Right lobe of liver (tissue), 6 donors: Measurements from ENCODE around the gene SIGLEC1. TPM values are rescaled to one million over a fixed set of nuclear protein-coding genes. Genes with fewer than 3 reads are reported as not detected.

Experiments
- ATAC-seq, 4 donors: fragments of 200-7000 bp; cut with Tn5 transposase; one replicate each; pipeline ENCODE4 v1.9.1; 2020; ENCODE audit warnings: mild to moderate bottlenecking in 4 of 4, moderate library complexity in 4 of 4
- DNase-seq, 3 donors: peaks; one replicate each; pipeline ENCODE4 v3.0.0-alpha.2; 2020
- H3K27ac ChIP-seq, 3 donors: fragments of 200-600 bp; one replicate each; pipeline ENCODE4 v1.8.0; 2022
- H3K27me3 ChIP-seq, 2 donors: fragments of 200-600 bp; one replicate each; pipeline ENCODE4 v1.8.0; 2022
- H3K36me3 ChIP-seq, 4 donors: fragments of 200-600 bp; sonication (generic) in 1 of 4; one replicate each; pipeline versions ENCODE4 v1.5.1 to v1.8.0; 2017 to 2022; ENCODE audit warnings: control low read depth in 1 of 4
- H3K4me1 ChIP-seq, 4 donors: fragments of 200-600 bp; sonication (generic) in 1 of 4; one replicate each; pipeline versions ENCODE4 v1.5.1 to v1.8.0; 2017 to 2022; ENCODE audit warnings: control low read depth in 1 of 4
- H3K4me3 ChIP-seq, 3 donors: fragments of 200-600 bp; one replicate each; pipeline ENCODE4 v1.8.0; 2022
- H3K9me3 ChIP-seq, 4 donors: fragments of 200-600 bp; sonication (generic) in 1 of 4; one replicate each; pipeline versions ENCODE4 v1.5.1 to v1.8.0; 2017 to 2022; ENCODE audit warnings: control low read depth in 1 of 4
- POLR2A ChIP-seq: fragments of 450-650 bp; IDR thresholded peaks from one replicate; pipeline ENCODE4 v1.6.1; 2017; ENCODE audit warnings: antibody characterized with exemption, mild to moderate bottlenecking
- WGBS: methylation state at CpG from one replicate; pipeline ENCODE4 v1.1.6; 2018; ENCODE audit warnings: low coverage, low lambda C conversion rate; ENCODE audit not compliant: insufficient coverage; ENCODE audit errors: missing lambda C conversion rate; 5-methylcytosine and 5-hydroxymethylcytosine counted together
- intact Hi-C, 2 donors: fragments of 100-400 bp; cut with DNase I; formaldehyde crosslinking; loops; one replicate each; pipeline versions ENCODE4 v1.11.2 to v1.14.1; 2022
- total RNA-seq, 6 experiments: library from RNA; depleted of rRNA in 2 of 6; stranded (reverse); fragments of >200 nt in 2 of 6; fragmentation: NEBNext Ultra II Directional in 3 of 6; extraction: Animal tissue kit (Norgen Biotek cat#: 25700) in 3 of 6; gene quantifications; one replicate each; pipeline versions ENCODE4 v1.1.0 to v1.2.4, GENCODE V29; 2016 to 2023
- TF ChIP-seq, protein P1 (sequence below), 4 donors: fragments of 200-600 bp in 3 of 4; fragments of 450-650 bp in 1 of 4; IDR thresholded peaks; one replicate each; pipeline versions ENCODE4 v1.5.1 to v1.8.0; 2016 to 2022; ENCODE audit warnings: antibody characterized with exemption in 4 of 4, mild to moderate bottlenecking in 2 of 4
- donor health status: DM: no; HTN: yes; CAD: no.
- donor health status: DM: no; HTN: no; CAD: no.
- donor health status: DM: no; HTN: no; CAD: no.
- donor health status: DM: no; HTN: yes; CAD: no.
- donor health status: DM: no; HTN: yes; CAD: no.

Gene SIGLEC1
- total RNA-seq, 6 experiments from 2014 or later = 2.6 to 13.9 (median 5.7) TPM

DNA sequence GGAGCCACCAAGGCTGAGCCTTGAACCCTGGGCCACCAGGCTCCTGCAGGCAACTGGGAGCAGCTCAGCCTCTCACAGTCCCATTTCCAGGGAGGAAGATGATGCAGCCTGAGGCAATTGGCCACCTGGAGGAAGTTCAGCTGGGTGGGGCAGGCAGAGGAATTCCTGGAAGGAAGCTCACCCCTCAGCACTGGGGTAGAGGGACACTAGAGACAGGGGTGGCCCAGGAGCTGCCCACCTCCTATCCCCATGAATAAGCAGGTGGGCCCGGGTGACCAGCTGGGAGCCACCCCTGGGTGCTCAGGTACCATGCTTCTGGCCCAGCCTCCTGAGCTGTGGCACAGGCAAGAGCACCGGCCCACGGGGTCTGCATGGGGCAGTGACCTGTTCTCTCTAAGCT is 16.5 kb upstream of the SIGLEC1 start:
- peak in 1 of 4 donors; percentile 13 for ATAC-seq
- intact Hi-C loops = no loop called here

GRCh38 chr20:3728354-3728753 is 16.0 kb upstream of the SIGLEC1 start:
- H3K4me1 ChIP-seq = no peaks in the 10 kb centered on the region
- no peak for ATAC-seq
- H3K27ac ChIP-seq = no peak overlapping the region
- no peaks in the 10 kb centered on the region for H3K9me3 ChIP-seq
- no peaks in the 10 kb centered on the region for H3K27me3 ChIP-seq
- 83% methylated on average over 2 of the region's 5 CpGs for WGBS
- intact Hi-C loops = no loop called here
- no peak for DNase-seq
- H3K4me3 ChIP-seq = no peak overlapping the region
- no peaks in the 10 kb centered on the region for H3K36me3 ChIP-seq
- TF ChIP-seq, protein P1, sequence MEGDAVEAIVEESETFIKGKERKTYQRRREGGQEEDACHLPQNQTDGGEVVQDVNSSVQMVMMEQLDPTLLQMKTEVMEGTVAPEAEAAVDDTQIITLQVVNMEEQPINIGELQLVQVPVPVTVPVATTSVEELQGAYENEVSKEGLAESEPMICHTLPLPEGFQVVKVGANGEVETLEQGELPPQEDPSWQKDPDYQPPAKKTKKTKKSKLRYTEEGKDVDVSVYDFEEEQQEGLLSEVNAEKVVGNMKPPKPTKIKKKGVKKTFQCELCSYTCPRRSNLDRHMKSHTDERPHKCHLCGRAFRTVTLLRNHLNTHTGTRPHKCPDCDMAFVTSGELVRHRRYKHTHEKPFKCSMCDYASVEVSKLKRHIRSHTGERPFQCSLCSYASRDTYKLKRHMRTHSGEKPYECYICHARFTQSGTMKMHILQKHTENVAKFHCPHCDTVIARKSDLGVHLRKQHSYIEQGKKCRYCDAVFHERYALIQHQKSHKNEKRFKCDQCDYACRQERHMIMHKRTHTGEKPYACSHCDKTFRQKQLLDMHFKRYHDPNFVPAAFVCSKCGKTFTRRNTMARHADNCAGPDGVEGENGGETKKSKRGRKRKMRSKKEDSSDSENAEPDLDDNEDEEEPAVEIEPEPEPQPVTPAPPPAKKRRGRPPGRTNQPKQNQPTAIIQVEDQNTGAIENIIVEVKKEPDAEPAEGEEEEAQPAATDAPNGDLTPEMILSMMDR (IDR thresholded peaks at IDR 0.05) = no peak
- TF ChIP-seq POLR2A = no peak

More for the DNA sequence above, 16.5 kb upstream of the SIGLEC1 start:
- Histone ChIP-seq H3K27me3 (no peaks in the 10 kb centered on the region), H3K9me3 (no peaks in the 10 kb centered on the region), H3K4me3 (no peak overlapping the region), H3K4me1 (no peaks in the 10 kb centered on the region), H3K36me3 (no peaks in the 10 kb centered on the region), H3K27ac (no peak overlapping the region)
- no peak for TF ChIP-seq POLR2A
- TF ChIP-seq, protein P1 (IDR thresholded peaks at IDR 0.05) = no peak
- 100% methylated on average over 2 of the region's 3 CpGs for WGBS
- DNase-seq = no peak

GRCh38 chr20:3727401-3728021 is 15.1 kb upstream of the SIGLEC1 start:
- H3K27me3 ChIP-seq = no peaks in the 10 kb centered on the region

DNA sequence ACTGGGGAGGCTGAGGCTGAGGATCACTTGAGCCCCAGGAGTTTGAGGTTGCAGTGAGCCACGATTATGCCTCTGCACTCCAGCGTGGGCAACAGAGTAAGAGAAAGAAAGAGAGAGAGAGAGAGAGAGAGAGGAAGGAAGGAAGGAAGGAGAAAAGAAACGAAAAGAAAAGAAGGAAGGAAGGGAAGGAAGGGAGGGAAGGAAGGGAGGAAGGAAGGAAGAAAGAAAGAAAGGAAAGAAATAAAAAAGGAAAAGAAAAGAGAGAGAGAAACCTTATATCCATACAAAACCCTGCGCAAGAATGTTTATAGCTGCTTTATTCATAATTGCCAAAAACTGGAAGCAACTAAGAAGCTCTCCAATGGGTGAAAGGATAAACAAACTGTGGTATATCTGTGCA is 12.0 kb upstream of the SIGLEC1 start:
- no peak overlapping the region for H3K4me3 ChIP-seq
- 51% methylated on average over 4 of the region's 4 CpGs for WGBS
- no peaks in the 10 kb centered on the region for H3K9me3 ChIP-seq
- no peaks in the 10 kb centered on the region for H3K27me3 ChIP-seq
- DNase-seq = no peak
- no peak for ATAC-seq
- no peak for TF ChIP-seq POLR2A
- TF ChIP-seq, protein P1 (IDR thresholded peaks at IDR 0.05) = no peak
- no peak overlapping the region for H3K27ac ChIP-seq
- intact Hi-C loops = no loop called here
- H3K4me1 ChIP-seq = no peaks in the 10 kb centered on the region
- no peaks in the 10 kb centered on the region for H3K36me3 ChIP-seq

More at GRCh38 chr20:3727401-3728021, 15.1 kb upstream of the SIGLEC1 start:
- Histone ChIP-seq H3K4me3 (no peak overlapping the region), H3K27ac (no peak overlapping the region), H3K4me1 (no peaks in the 10 kb centered on the region), H3K9me3 (no peaks in the 10 kb centered on the region), H3K36me3 (no peaks in the 10 kb centered on the region)
- intact Hi-C loops = no loop called here
- DNase-seq = no peak
- ATAC-seq = no peak
- WGBS = 27% methylated on average over 9 of the region's 11 CpGs
- TF ChIP-seq POLR2A = no peak
- TF ChIP-seq, protein P1 (IDR thresholded peaks at IDR 0.05) = no peak
